HEK293 (cell line): ENCODE data around the gene CSHL1.
"Not testable (repeated sequence)": the region's sequence is repeated elsewhere in the genome, so short reads cannot be mapped to it uniquely, and the experiment has no call there.

Experiments used
- BCL11A ChIP-seq: fragments of 450-650 bp; formaldehyde crosslinking; IDR thresholded peaks from 2 replicates; pipeline ENCODE4 v1.5.1; 2016; ENCODE audit warnings: low read depth, missing biosample characterization, missing genetic modification characterization
- CTCF ChIP-seq: fragments of 450-650 bp; formaldehyde crosslinking; IDR thresholded peaks from 2 replicates; pipeline ENCODE4 v1.5.1; 2016; ENCODE audit warnings: missing biosample characterization, missing genetic modification characterization
- GLI2 ChIP-seq: fragments of 450-650 bp; formaldehyde crosslinking; IDR thresholded peaks from 2 replicates; pipeline ENCODE4; 2017; ENCODE audit warnings: missing biosample characterization, missing genetic modification characterization, low read depth, borderline replicate concordance
- ZBTB20 ChIP-seq: fragments of 450-650 bp; formaldehyde crosslinking; IDR thresholded peaks from 2 replicates; pipeline ENCODE4 v1.5.1; 2016; ENCODE audit warnings: missing biosample characterization, missing genetic modification characterization
- ZBTB8A ChIP-seq: fragments of 450-650 bp; formaldehyde crosslinking; IDR thresholded peaks from 2 replicates; pipeline ENCODE4 v1.5.1; 2016; ENCODE audit warnings: missing biosample characterization, missing genetic modification characterization
- ZNF146 ChIP-seq: fragments of 450-650 bp; formaldehyde crosslinking; IDR thresholded peaks from 2 replicates; pipeline ENCODE4 v1.5.1; 2016; ENCODE audit warnings: missing biosample characterization, missing genetic modification characterization
- ZNF707 ChIP-seq: fragments of 450-650 bp; formaldehyde crosslinking; IDR thresholded peaks from 2 replicates; pipeline ENCODE4 v1.5.1; 2016; ENCODE audit warnings: missing biosample characterization, missing genetic modification characterization

DNA sequence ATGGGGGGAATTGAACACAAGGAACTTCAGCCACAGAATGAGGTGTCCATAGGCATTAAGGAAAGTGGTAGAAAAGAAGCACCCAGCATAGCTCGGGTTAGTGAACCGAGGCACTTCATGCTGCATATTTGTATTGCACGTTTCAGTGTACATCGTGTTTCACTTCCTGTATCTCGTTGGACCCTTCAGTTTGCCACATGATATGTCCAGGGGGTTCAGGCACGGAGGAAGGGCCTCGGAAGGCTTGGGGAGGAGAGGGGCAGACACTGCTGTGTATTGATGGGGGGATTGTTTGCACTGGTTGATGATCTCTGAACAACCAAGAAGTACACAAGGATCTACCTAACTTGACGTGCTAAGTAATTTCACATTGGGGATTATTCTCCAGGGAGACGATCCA is 11.3 kb upstream of the CSHL1 start:
- TF ChIP-seq CTCF; BCL11A (tag by site-specific recombination); ZNF707 (tag by site-specific recombination); GLI2; ZNF146 (tag by site-specific recombination); ZBTB20 (tag by site-specific recombination); ZBTB8A (tag by site-specific recombination): not testable (repeated sequence)
